RWPE1 (cell line): Measurements from ENCODE around the gene SNX33.
"Not testable (repeated sequence)": the region's sequence is repeated elsewhere in the genome, so short reads cannot be mapped to it uniquely, and the experiment has no call there.

Experiments
- CTCF ChIA-PET: fragments of 350-600 bp; sonication (Branson Sonifier 250); formaldehyde crosslinking; extraction: SDS; loops from one replicate; lab custom pipeline; 2021; lab: Yijun Ruan, JAX
- POLR2A ChIA-PET: fragments of 400-600 bp; formaldehyde crosslinking; extraction: SDS; loops from one replicate; lab custom pipeline; 2020; ENCODE audit warnings: antibody characterized with exemption; ENCODE audit not compliant: low non-redundant PET; lab: Yijun Ruan, JAX
- DNase-seq: peaks from one replicate; pipeline ENCODE4 v3.0.0; 2012; ENCODE audit warnings: low spot score
- H3K27ac ChIP-seq: fragments of 450-650 bp; 2 replicates; pipeline ENCODE4 v1.5.1; 2017
- TF ChIP-seq, protein P1 (sequence below): fragments of 450-650 bp; conservative IDR thresholded peaks from 2 replicates; pipeline ENCODE4 v1.5.1; 2017; ENCODE audit warnings: low read depth, mild to moderate bottlenecking

Gene SNX33

GRCh38 chr15:75686212-75686642 is 38.5 kb downstream of the SNX33 start:
- TF ChIP-seq, protein P1, sequence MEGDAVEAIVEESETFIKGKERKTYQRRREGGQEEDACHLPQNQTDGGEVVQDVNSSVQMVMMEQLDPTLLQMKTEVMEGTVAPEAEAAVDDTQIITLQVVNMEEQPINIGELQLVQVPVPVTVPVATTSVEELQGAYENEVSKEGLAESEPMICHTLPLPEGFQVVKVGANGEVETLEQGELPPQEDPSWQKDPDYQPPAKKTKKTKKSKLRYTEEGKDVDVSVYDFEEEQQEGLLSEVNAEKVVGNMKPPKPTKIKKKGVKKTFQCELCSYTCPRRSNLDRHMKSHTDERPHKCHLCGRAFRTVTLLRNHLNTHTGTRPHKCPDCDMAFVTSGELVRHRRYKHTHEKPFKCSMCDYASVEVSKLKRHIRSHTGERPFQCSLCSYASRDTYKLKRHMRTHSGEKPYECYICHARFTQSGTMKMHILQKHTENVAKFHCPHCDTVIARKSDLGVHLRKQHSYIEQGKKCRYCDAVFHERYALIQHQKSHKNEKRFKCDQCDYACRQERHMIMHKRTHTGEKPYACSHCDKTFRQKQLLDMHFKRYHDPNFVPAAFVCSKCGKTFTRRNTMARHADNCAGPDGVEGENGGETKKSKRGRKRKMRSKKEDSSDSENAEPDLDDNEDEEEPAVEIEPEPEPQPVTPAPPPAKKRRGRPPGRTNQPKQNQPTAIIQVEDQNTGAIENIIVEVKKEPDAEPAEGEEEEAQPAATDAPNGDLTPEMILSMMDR: peak; percentile 97
- CTCF ChIA-PET: interaction anchor here (0.5 to 2.5 kb wide), 7 partner anchors 8 to 201 kb away, joined by 3 to 13 read pairs (median 4); no protein-coding TSS in a partner anchor
- DNase-seq, H3K27ac ChIP-seq, POLR2A ChIA-PET: not testable (repeated sequence)

- H3K27ac ChIP-seq: no peak overlapping the region
- TF ChIP-seq, protein P1: no peak
- ChIA-PET POLR2A (no interaction called here), CTCF (interaction anchor here (0.8 to 2.5 kb wide), 2 partner anchors 45 to 114 kb away, joined by 6 to 13 read pairs; no protein-coding TSS in a partner anchor)
- no peak for DNase-seq
Observed at GRCh38 chr15:75687486-75688277, 40.0 kb downstream of the SNX33 start.

GRCh38 chr15:75688278-75688557 is 40.5 kb downstream of the SNX33 start:
- ChIA-PET CTCF (interaction anchor here (0.7 kb wide), 1 partner anchor 113 kb away, joined by 3 read pairs; no protein-coding TSS in a partner anchor), POLR2A (no interaction called here)
- no peak overlapping the region for H3K27ac ChIP-seq
- TF ChIP-seq, protein P1: no peak
- DNase-seq: no peak

DNA sequence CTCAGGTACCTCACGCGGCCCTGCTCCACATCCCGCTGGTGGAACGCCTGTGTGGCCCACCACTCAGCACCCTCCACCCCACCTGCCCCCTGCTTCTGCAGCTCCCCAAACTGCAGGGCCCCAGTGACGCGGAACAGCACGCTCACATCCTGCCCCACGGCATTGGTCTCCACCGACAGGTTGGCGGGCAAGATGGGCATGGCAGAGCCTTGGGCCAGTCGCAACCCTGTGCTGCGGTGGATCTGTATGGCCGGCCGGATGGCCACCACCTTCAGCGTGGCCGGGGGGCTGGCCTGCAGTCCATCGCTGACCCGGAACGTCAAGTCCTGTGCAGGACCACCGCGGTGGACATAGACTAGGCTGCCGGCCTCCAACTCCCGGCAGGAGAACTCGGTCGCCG is 41.1 kb downstream of the SNX33 start:
- no peak overlapping the region for H3K27ac ChIP-seq
- CTCF ChIA-PET: interaction anchor here (0.7 kb wide), 1 partner anchor 113 kb away, joined by 3 read pairs; no protein-coding TSS in a partner anchor
- DNase-seq: no peak
- TF ChIP-seq, protein P1: no peak
- POLR2A ChIA-PET: no interaction called here

GRCh38 chr15:75689429-75689828 is 41.7 kb downstream of the SNX33 start:
- CTCF ChIA-PET: interaction anchor here (0.7 kb wide), 1 partner anchor 112 kb away, joined by 3 read pairs; no protein-coding TSS in a partner anchor
- DNase-seq, POLR2A ChIA-PET, H3K27ac ChIP-seq: not testable (repeated sequence)

- POLR2A ChIA-PET, CTCF ChIA-PET, DNase-seq, H3K27ac ChIP-seq: not testable (repeated sequence)
Observed at GRCh38 chr15:75692311-75692710, 44.6 kb downstream of the SNX33 start.

DNA sequence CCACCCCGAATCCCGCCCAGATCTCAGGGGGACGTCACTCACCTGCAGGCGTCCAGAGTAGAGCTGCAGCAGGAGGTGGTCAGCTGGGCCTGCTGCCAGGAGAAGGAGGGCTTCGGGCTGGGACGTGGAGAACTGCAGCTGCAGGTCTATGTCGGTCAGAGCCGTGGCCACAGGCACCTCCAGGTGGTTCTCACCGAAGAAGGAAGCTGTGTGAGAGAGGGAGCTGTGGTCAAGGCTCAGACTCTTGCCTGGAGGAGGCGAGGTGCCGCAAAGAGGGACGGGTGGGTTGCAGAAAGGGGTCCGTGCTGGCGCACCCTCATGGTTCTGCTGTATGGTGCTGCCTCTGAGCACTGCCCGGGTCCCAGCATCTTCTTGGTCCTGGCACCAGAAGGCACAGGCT is 45.3 kb downstream of the SNX33 start:
- peak overlapping the region; percentile 95 for H3K27ac ChIP-seq
- CTCF ChIA-PET: interaction anchor here (0.6 to 1.1 kb wide), 2 partner anchors 8 to 110 kb away, joined by 3 to 5 read pairs; no protein-coding TSS in a partner anchor
- POLR2A ChIA-PET, DNase-seq: not testable (repeated sequence)
